Neural crest cell (in vitro differentiated cells): Measurements from ENCODE around the gene GABRR3. TPM values are rescaled to one million over a fixed set of nuclear protein-coding genes. Genes with fewer than 3 reads are reported as not detected.

ENCODE experiments used
- DNase-seq: peaks from one replicate; pipeline ENCODE4 v3.0.0; 2021; ENCODE audit warnings: low read depth, mixed read lengths, low spot score
- H3K27ac Mint-ChIP-seq: one replicate; pipeline ENCODE4 v1.8.0; 2021; ENCODE audit warnings: mild to moderate bottlenecking, mixed read lengths; ENCODE audit not compliant: unreplicated experiment
- H3K27me3 Mint-ChIP-seq: 2 replicates; pipeline ENCODE4 v1.8.0; 2021; ENCODE audit warnings: low read depth, mild to moderate bottlenecking, mixed read lengths
- H3K36me3 Mint-ChIP-seq: 2 replicates; pipeline ENCODE4 v1.8.0; 2021; ENCODE audit warnings: low read depth, mild to moderate bottlenecking, mixed read lengths
- H3K4me1 Mint-ChIP-seq: 2 replicates; pipeline ENCODE4 v1.8.0; 2021; ENCODE audit warnings: mixed read lengths
- H3K4me3 Mint-ChIP-seq: one replicate; pipeline ENCODE4 v1.8.0; 2021; ENCODE audit warnings: mild to moderate bottlenecking, mixed read lengths
- H3K9me3 Mint-ChIP-seq: 2 replicates; pipeline ENCODE4 v1.8.0; 2021; ENCODE audit warnings: mixed read lengths
- total RNA-seq: library from RNA; stranded (reverse); gene quantifications from 2 replicates; pipeline ENCODE4 v1.2.1, GENCODE V29; 2021
- TF ChIP-seq, protein P1 (sequence below): fragments of 200-600 bp; sonication (generic); conservative IDR thresholded peaks from 2 replicates; pipeline ENCODE4 v1.5.0; 2021; ENCODE audit warnings: antibody characterized with exemption, mild to moderate bottlenecking

GABRR3 gene
- total RNA-seq, 1 donor from 2014 or later = not detected

DNA sequence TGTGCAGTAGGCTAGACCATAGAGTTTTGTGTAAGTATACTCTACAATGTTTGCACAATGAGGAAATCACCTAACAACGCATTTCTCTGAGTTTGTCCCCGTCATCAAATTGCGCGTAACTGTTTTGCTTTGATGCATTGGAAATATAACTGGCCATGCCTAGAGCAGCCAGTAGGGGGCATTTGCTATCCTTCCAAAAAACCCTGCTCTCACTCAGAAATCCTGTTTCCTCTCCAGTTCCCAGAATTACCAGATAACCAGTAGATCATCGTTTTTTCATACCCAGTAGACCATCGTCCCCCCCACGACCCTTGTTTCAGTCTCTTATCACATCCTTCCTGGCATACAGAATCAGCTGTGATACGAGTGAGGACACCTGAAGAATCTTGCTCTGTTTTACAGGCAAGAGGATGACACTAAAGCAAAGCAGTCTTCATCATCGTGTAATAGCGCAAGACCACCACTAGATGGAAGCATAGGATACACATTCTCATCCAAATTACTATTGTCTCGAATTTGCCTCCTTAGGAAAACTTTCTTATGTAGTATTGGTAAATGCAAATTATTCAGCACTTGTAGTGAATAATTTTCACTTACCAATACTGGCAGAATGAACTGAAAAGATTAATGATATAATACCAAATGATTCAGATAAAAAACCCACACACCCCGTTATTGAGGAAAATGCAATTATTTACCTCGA lies 4.4 kb upstream of the GABRR3 start:
- H3K36me3 Mint-ChIP-seq = peaks cover 2% of the 10 kb centered on the region
- peaks cover 7% of the 10 kb centered on the region for H3K9me3 Mint-ChIP-seq
- peaks cover 33% of the 10 kb centered on the region for H3K27me3 Mint-ChIP-seq
- TF ChIP-seq, protein P1, sequence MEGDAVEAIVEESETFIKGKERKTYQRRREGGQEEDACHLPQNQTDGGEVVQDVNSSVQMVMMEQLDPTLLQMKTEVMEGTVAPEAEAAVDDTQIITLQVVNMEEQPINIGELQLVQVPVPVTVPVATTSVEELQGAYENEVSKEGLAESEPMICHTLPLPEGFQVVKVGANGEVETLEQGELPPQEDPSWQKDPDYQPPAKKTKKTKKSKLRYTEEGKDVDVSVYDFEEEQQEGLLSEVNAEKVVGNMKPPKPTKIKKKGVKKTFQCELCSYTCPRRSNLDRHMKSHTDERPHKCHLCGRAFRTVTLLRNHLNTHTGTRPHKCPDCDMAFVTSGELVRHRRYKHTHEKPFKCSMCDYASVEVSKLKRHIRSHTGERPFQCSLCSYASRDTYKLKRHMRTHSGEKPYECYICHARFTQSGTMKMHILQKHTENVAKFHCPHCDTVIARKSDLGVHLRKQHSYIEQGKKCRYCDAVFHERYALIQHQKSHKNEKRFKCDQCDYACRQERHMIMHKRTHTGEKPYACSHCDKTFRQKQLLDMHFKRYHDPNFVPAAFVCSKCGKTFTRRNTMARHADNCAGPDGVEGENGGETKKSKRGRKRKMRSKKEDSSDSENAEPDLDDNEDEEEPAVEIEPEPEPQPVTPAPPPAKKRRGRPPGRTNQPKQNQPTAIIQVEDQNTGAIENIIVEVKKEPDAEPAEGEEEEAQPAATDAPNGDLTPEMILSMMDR = peak; percentile 95
- peak; percentile 69 for DNase-seq
- H3K4me3 Mint-ChIP-seq = peak overlapping the region; percentile 88
- peak overlapping the region; percentile 50 for H3K27ac Mint-ChIP-seq
- peaks cover 3% of the 10 kb centered on the region for H3K4me1 Mint-ChIP-seq

DNA sequence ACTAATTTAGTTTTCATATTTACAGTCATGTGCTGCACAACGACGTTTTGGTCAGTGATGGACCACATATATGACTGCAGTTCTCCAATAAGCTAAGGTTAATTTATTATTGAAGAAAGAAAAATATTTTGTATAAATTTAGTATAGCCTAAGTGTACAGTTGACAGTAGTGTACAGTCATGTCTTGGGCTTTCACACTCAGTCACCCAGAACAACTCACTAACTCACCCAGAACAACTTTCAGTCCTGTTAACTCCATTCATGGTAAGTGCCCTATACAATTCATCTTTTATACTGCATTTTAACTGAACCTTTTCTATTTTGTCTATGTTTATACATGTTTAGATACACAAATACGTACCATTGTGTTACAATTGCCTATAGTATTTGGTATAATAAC lies 3.8 kb upstream of the GABRR3 start:
- peaks cover 2% of the 10 kb centered on the region for H3K36me3 Mint-ChIP-seq
- peaks cover 36% of the 10 kb centered on the region for H3K27me3 Mint-ChIP-seq
- peaks cover 7% of the 10 kb centered on the region for H3K9me3 Mint-ChIP-seq
- no peak for DNase-seq
- H3K4me1 Mint-ChIP-seq = peaks cover 3% of the 10 kb centered on the region
- no peak overlapping the region for H3K4me3 Mint-ChIP-seq
- no peak overlapping the region for H3K27ac Mint-ChIP-seq
- TF ChIP-seq, protein P1 = no peak

DNA sequence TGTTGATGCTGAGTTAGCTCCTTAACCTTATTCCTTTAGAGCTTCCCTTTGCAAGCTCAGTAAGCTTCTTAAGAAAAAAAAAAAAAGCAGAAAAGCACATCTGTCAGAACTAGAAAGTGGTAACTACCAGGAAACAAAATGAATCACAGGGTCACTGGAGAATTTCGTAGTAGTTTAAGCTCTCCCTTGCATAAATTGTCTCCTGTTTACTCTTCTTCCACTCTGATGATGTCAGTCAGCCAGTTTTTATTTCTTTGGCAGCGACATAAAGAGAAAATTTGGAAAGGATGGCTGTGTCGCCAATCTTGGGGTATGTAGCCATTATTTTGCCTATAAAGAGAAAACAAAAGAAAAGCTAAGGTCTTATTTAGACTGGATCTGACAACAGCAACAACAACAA lies 3.2 kb upstream of the GABRR3 start:
- no peak for DNase-seq
- Mint-ChIP-seq H3K27ac (no peak overlapping the region), H3K4me3 (no peak overlapping the region), H3K9me3 (peaks cover 7% of the 10 kb centered on the region), H3K36me3 (peaks cover 2% of the 10 kb centered on the region), H3K4me1 (peaks cover 3% of the 10 kb centered on the region), H3K27me3 (peaks cover 38% of the 10 kb centered on the region)
- TF ChIP-seq, protein P1 = no peak

DNA sequence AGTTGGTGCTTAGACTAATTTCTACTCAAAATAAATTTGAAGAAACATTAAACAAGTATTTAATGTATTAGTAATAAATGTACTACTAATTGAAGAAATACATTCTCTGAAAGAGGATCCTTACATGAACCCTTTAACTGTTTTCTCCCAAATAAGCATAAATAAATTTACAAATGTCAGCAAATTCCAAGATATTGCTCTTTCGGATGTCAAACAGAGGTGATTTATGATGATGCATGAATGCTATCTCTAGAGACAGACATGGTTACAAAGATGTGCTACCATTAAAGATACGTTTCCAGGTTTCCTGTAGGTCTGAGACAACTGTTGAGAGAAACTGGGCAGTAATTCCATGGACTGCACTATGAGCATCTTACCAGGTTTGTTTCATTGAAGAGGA lies 629 bp downstream of the GABRR3 start:
- peaks cover 2% of the 10 kb centered on the region for H3K4me1 Mint-ChIP-seq
- no peaks in the 10 kb centered on the region for H3K9me3 Mint-ChIP-seq
- H3K27me3 Mint-ChIP-seq = peaks cover 29% of the 10 kb centered on the region
- DNase-seq = no peak
- no peak overlapping the region for H3K4me3 Mint-ChIP-seq
- H3K27ac Mint-ChIP-seq = no peak overlapping the region
- H3K36me3 Mint-ChIP-seq = no peaks in the 10 kb centered on the region
- TF ChIP-seq, protein P1 = no peak

DNA sequence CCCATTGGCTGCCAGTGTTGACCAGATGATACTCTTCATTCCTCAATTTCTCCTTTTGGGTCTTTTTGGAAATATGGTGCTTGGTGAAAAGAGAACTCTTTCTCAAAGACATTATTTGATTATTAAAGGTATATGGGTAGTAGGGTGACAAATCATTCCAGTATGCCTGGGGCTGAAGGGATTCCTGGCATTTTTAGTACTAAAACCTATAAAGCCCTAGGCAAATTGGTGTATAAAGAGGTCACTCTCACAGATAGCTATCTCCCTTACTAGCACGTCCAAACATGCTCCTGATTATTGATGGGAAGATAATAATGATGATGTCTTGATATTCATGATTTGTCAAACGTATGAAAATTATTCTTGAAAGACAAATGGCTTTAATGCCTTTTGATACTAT lies 1.1 kb downstream of the GABRR3 start:
- Mint-ChIP-seq H3K4me1 (no peaks in the 10 kb centered on the region), H3K27ac (no peak overlapping the region), H3K27me3 (peaks cover 26% of the 10 kb centered on the region), H3K36me3 (no peaks in the 10 kb centered on the region), H3K9me3 (no peaks in the 10 kb centered on the region), H3K4me3 (no peak overlapping the region)
- TF ChIP-seq, protein P1 = no peak
- DNase-seq = no peak
